Measurements from ENCODE around the gene ETV5.

- TF ChIP-seq POLR2AphosphoS5 (IDR thresholded peaks at IDR 0.05; ENCODE audit: low read depth, low read length) (no peak), TAF1 (IDR thresholded peaks at IDR 0.05; ENCODE audit: low read depth, low read length) (no peak)
Measured at GRCh38 chr3:186110975-186111974, 2.4 kb upstream of the ETV5 start.
